Activated CD8-positive, alpha-beta memory T cell treated with anti-CD3 and anti-CD28 coated beads, Interleukin-2, amount 10 ng/mL, durations not matched to agents 7 days and 5 days (primary cell): ENCODE measurements around the gene SPIRE1. TPM values are rescaled to one million over a fixed set of nuclear protein-coding genes. Genes with fewer than 3 reads are reported as not detected.
A peak's percentile ranks its signal among the peaks of the same experiment; 100 is the strongest.
"Not testable (repeated sequence)": the region's sequence is repeated elsewhere in the genome, so short reads cannot be mapped to it uniquely, and the experiment has no call there.

Source experiments
- ATAC-seq: fragments of 150-1000 bp; cut with Tn5 transposase; one replicate; pipeline ENCODE4 v1.10.0; 2021; ENCODE audit warnings: moderate library complexity
- CTCF ChIA-PET: fragments of 350-600 bp; sonication (Branson Sonifier 250); formaldehyde crosslinking; loops from one replicate; lab custom pipeline; 2021; ENCODE audit warnings: antibody characterized with exemption; lab: Charles Lee
- DNase-seq: peaks from one replicate; pipeline ENCODE4 v3.0.0-alpha.2; 2020
- H3K27ac Mint-ChIP-seq: one replicate; pipeline ENCODE4 v1.8.0; 2021; ENCODE audit warnings: mild to moderate bottlenecking, mixed read lengths
- H3K27me3 Mint-ChIP-seq: one replicate; pipeline ENCODE4 v1.8.0; 2021; ENCODE audit warnings: mixed read lengths
- H3K36me3 Mint-ChIP-seq: one replicate; pipeline ENCODE4 v1.8.0; 2021; ENCODE audit warnings: mild to moderate bottlenecking, mixed read lengths
- H3K4me1 Mint-ChIP-seq: one replicate; pipeline ENCODE4 v1.8.0; 2021; ENCODE audit warnings: mixed read lengths
- H3K4me3 Mint-ChIP-seq: one replicate; pipeline ENCODE4 v1.8.0; 2021; ENCODE audit warnings: mild to moderate bottlenecking, moderate library complexity, mixed read lengths
- H3K9me3 Mint-ChIP-seq: one replicate; pipeline ENCODE4 v1.8.0; 2022; ENCODE audit warnings: low read depth, mixed read lengths
- total RNA-seq, 2 experiments: library from RNA; stranded (reverse); gene quantifications; one replicate each; pipeline ENCODE4 v1.2.3, GENCODE V29; 2021

The SPIRE1 gene
- total RNA-seq, 2 experiments from 2014 or later = 3.4 to 9.6 TPM

DNA sequence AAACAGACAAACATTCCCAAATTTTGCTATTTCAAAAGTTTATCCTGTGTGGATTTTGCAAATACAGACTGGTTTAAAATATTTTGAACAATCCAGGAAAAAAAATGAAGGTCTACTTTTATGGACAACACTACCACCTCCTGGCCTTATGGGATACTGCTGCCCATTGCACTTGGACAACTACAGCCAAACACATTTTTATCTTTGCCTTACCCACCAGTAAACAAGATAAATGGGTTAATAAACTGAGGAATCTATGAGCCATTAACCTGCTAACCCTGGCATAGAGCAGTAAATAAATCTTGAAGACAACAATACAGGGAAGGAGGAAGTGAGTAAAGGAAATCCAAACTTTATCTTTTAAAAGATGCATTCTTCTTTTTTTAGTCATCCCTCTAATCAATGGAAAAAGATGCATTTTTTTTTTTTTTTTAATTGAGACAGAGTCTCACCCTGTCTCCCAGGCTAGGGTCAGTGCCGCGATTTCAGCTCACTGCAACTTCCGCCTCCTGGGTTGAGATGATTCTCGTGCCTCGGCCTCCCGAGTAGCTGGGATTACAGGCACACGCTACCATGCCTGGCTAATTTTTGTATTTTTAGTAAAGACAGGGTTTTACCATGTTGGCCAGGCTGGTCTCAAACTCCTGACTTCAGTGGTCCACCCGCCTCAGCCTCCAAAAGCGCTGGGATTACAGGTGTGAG is 2.1 kb upstream of the SPIRE1 start:
- DNase-seq = peak; percentile 60
- no peak overlapping the region for H3K27ac Mint-ChIP-seq
- CTCF ChIA-PET = interaction anchor here (0.7 to 2.5 kb wide), 9 partner anchors 32 to 332 kb away, joined by 3 to 20 read pairs (median 4); partner anchors contain the start of gene AFG3L2
- H3K9me3 Mint-ChIP-seq = no peaks in the 10 kb centered on the region
- peaks cover 20% of the 10 kb centered on the region for H3K27me3 Mint-ChIP-seq
- H3K4me3 Mint-ChIP-seq = no peak overlapping the region
- ATAC-seq = no peak
- H3K36me3 Mint-ChIP-seq = peaks cover 3% of the 10 kb centered on the region
- peaks cover 15% of the 10 kb centered on the region for H3K4me1 Mint-ChIP-seq

DNA sequence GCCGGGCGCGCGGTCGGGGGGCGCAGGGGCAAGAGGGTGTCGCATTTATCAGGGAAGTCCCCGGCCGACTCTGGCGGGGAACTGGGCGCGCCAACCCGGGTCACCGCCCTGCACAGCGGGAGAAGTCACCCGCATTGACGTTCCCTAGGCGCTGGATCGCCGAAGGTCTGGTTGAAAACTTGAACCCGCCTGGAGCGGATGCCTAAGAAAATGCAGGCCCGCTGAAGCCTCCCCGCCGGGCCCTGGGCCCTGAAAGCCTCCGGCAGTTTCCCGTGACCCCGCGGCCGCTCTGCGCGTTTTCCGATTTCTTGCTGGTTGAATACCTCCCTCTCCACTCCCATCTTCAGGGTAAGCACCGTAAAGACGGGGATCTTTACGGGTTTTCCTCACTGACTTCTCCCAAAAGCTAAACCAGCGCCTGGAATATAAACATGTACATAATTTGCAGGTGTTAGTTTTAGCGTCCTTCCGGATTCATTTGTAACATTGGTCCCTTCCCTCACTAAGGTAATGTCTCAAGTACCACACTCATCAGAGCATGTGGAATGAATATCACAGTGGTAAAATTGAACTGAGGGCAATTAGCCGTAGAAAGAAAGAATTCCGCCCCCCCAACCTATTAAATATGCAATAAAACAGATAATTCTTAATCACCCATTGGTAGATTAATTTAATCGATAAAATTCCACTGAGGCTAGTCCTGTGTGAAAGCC is 675 bp upstream of the SPIRE1 start:
- peaks cover 20% of the 10 kb centered on the region for H3K27me3 Mint-ChIP-seq
- CTCF ChIA-PET = interaction anchor here (1.0 to 2.5 kb wide), 6 partner anchors 43 to 282 kb away, joined by 3 to 20 read pairs (median 4); partner anchors contain the start of gene AFG3L2
- H3K4me1 Mint-ChIP-seq = peaks cover 23% of the 10 kb centered on the region
- no peak for ATAC-seq
- peak; percentile 45 for DNase-seq
- H3K27ac Mint-ChIP-seq = no peak overlapping the region
- H3K4me3 Mint-ChIP-seq = peak overlapping the region; percentile 62
- peaks cover 3% of the 10 kb centered on the region for H3K36me3 Mint-ChIP-seq
- no peaks in the 10 kb centered on the region for H3K9me3 Mint-ChIP-seq

DNA sequence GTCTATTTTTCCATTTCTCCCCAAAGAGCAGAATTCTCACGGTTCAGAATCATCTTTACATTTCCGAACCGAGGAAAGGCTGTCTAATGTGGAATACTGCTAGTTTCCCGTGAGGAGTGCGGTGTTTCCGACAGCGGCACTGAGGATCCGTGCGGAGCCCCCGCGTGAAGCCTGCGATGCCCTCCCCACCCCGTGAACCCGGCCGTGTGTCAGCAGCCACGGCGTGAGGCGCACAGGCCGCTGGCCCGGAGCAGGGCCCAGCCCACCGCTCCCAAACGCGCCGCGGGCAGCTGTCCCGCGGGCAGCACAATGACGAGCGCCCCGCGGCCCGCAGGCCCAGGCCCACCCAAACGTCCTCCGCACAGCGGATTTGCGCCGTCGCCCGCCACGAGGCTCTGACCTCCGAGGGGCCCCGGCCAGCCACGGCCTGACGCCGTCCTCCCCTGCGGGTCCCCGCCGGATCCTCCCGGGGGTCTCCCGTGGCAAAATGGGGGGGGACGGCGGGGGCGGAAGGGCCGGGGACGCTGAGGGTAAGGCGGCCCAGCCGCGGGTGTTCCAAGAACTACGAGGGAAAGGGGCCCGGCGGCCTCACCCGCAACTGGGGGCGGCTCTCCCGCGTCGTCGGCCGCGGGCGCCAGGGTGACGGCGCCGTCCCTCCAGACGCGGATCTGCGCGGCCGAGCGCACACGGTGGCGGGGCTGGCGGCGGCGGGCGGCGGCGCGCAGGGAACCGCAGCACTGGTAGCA is 796 bp downstream of the SPIRE1 start:
- CTCF ChIA-PET = interaction anchor here (0.6 to 1.8 kb wide), 3 partner anchors 36 to 266 kb away, joined by 3 to 5 read pairs (median 3); no protein-coding TSS in a partner anchor
- Mint-ChIP-seq H3K4me1 (peaks cover 37% of the 10 kb centered on the region), H3K9me3 (no peaks in the 10 kb centered on the region), H3K27me3 (peaks cover 20% of the 10 kb centered on the region), H3K27ac (no peak overlapping the region), H3K36me3 (peaks cover 3% of the 10 kb centered on the region), H3K4me3 (peak overlapping the region; percentile 72)
- DNase-seq (no peak), ATAC-seq (peak; percentile 63)

DNA sequence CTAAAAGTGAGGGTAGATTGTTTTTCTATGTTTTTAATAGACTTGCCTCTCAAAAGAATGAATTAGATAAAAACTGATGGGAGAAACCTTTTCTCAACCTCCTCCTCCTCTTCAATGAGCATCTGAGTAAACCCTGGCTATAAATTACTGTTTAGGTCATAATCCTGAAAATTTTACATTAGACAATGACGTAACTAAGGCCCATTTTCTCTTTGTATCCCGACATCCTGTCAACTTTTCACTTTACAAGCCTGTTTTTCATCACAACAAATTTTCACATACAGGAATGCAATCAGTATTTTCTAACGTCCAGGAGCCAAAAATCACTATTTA is 1.3 kb downstream of the SPIRE1 start:
- Mint-ChIP-seq H3K9me3 (no peaks in the 10 kb centered on the region), H3K27ac (no peak overlapping the region), H3K27me3 (peaks cover 22% of the 10 kb centered on the region), H3K36me3 (peaks cover 4% of the 10 kb centered on the region), H3K4me1 (peaks cover 41% of the 10 kb centered on the region), H3K4me3 (peak overlapping the region; percentile 72)
- ATAC-seq = no peak
- CTCF ChIA-PET = no interaction called here
- DNase-seq = no peak

DNA sequence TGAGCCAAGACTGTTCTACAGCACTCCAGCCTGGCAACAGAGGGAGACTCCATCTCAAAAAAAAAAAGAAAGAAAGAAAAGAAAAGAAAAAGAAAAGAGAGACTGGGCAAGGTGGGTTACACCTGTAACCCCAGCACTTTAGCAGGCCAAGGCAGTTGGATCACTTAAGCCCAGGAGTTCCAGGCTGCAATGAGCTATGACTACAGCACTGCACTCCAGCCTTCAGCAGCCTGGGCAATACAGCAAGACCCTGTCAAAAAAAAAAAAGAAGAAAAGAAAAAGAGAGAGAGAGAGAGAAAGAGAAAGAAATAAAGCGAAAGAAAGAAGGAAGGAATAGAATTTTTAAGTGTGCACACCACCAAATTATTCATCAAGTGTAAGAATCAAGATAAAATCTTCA is 2.9 kb downstream of the SPIRE1 start:
- CTCF ChIA-PET = no interaction called here
- no peak overlapping the region for H3K27ac Mint-ChIP-seq
- H3K36me3 Mint-ChIP-seq = peaks cover 4% of the 10 kb centered on the region
- H3K27me3 Mint-ChIP-seq = peaks cover 22% of the 10 kb centered on the region
- peaks cover 45% of the 10 kb centered on the region for H3K4me1 Mint-ChIP-seq
- no peaks in the 10 kb centered on the region for H3K9me3 Mint-ChIP-seq
- DNase-seq = no peak
- ATAC-seq = no peak
- H3K4me3 Mint-ChIP-seq = no peak overlapping the region

DNA sequence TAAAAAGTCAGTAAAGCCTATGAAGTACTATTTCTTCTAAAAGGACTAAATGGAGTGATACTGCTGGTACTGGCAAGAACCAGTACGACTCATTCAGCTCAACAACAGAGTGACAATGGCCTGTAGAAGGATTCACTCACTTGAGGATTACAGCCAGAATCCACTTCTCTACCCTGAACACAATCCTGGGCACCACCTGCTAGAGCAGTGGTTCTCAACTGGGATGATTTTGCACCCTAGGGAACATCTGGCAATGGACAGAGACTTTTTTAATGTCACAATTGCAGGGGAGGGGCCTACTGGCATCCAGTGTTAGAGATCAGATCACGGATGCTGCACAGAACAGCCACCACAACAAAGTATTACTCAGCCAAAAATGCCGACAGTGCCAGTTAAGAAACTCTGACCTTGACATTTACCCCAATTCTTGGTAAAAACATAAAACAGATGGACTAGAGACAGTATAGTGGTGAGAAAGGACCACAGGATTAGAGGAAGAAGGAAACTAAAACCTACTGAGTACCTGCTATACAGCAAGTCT is 5.0 kb downstream of the SPIRE1 start:
- peaks cover 4% of the 10 kb centered on the region for H3K36me3 Mint-ChIP-seq
- ATAC-seq = peak; percentile 27
- no peak overlapping the region for H3K4me3 Mint-ChIP-seq
- CTCF ChIA-PET = no interaction called here
- H3K27ac Mint-ChIP-seq = peak overlapping the region; percentile 62
- no peaks in the 10 kb centered on the region for H3K9me3 Mint-ChIP-seq
- peak; percentile 65 for DNase-seq
- H3K27me3 Mint-ChIP-seq = peaks cover 15% of the 10 kb centered on the region
- H3K4me1 Mint-ChIP-seq = peaks cover 44% of the 10 kb centered on the region

DNA sequence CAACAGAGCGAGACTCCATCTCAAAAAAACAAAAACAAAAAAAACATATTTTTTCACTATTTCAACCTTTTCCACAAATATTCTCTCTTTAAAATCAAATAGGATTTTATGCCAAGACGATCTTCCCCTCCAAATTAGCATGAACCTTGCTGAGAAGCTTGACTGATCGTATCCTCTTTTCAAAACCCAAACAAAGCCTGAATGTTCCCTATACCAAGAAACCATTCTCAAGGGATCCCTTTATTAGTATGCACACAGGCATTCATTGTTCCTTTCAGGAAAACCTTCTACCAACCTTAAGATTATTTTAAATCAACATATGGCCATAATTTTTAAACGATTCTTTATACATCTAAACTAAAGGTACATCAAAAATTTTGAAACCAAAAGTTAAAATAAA is 6.3 kb downstream of the SPIRE1 start:
- no peak overlapping the region for H3K4me3 Mint-ChIP-seq
- peaks cover 5% of the 10 kb centered on the region for H3K36me3 Mint-ChIP-seq
- no peaks in the 10 kb centered on the region for H3K9me3 Mint-ChIP-seq
- no peak for DNase-seq
- no peak for ATAC-seq
- H3K27ac Mint-ChIP-seq = no peak overlapping the region
- CTCF ChIA-PET = no interaction called here
- peaks cover 12% of the 10 kb centered on the region for H3K27me3 Mint-ChIP-seq
- H3K4me1 Mint-ChIP-seq = peaks cover 41% of the 10 kb centered on the region

DNA sequence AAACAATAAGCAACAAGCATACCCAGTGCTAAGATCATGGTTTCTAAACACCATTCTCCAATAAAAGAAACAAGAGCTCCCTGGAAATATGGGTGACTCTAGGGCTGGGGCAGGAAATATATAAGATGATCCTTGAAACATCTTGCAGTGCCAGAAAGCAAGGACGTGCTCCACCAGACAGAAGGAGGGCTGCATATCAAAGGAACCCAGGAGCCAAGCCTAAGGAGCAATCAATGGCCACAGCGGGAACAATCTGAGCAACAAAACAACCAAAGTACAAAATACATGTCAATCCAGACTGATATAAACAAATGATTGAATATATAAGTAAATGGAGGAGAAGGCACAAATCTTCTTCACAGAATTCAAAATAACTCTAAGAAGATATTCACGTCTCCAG is 10.1 kb downstream of the SPIRE1 start:
- H3K9me3 Mint-ChIP-seq = no peaks in the 10 kb centered on the region
- H3K27me3 Mint-ChIP-seq = peaks cover 4% of the 10 kb centered on the region
- H3K36me3 Mint-ChIP-seq = peaks cover 3% of the 10 kb centered on the region
- no peak overlapping the region for H3K27ac Mint-ChIP-seq
- CTCF ChIA-PET = no interaction called here
- no peak overlapping the region for H3K4me3 Mint-ChIP-seq
- no peak for DNase-seq
- no peak for ATAC-seq
- peaks cover 15% of the 10 kb centered on the region for H3K4me1 Mint-ChIP-seq

DNA sequence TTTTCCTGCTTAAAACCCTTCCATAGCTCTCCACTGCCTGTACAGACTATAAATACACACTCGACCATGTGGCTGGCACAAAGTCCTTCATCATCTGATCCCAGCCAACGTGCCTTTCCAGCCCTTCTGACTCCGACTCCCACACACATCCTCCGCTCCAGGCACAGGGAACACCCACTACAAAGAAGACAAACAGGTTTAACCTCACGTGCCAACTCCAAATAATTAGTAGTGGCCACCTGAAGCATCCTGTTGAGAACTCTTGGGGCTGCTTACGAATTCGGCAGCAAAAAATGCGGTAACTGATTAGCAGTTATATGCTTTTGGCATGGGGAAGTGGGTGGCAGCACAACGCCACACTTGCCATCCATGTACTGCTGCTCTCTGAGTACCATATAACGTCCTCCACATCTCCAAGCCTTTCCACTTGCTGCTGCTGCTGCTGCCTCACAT is 12.1 kb downstream of the SPIRE1 start:
- ATAC-seq = no peak
- Mint-ChIP-seq H3K27me3 (peaks cover 2% of the 10 kb centered on the region), H3K27ac (no peak overlapping the region), H3K36me3 (peaks cover 1% of the 10 kb centered on the region), H3K9me3 (no peaks in the 10 kb centered on the region), H3K4me1 (no peaks in the 10 kb centered on the region), H3K4me3 (no peak overlapping the region)
- CTCF ChIA-PET = no interaction called here
- DNase-seq = no peak

DNA sequence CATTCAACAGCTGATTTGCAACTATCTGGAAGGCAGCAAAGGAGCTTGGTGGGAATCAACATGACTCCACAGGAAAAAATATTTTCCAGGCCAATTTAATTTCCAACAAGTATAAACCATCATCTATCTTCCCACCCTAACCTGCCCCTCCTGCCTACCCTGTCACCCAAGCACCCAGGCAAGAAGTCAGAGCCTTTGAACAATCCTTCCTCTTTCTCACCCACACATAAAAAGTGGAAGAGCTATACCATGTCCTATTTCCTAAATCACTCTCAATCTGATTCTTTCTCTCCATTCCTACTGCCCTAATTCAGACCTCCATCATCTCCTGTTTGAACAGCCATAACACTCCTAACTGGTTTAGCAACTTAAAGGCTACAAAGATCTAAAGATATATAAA is 12.7 kb downstream of the SPIRE1 start:
- no peak overlapping the region for H3K4me3 Mint-ChIP-seq
- no peaks in the 10 kb centered on the region for H3K9me3 Mint-ChIP-seq
- no peak for ATAC-seq
- peaks cover 1% of the 10 kb centered on the region for H3K36me3 Mint-ChIP-seq
- peaks cover 2% of the 10 kb centered on the region for H3K27me3 Mint-ChIP-seq
- H3K27ac Mint-ChIP-seq = no peak overlapping the region
- CTCF ChIA-PET = no interaction called here
- peaks cover 1% of the 10 kb centered on the region for H3K4me1 Mint-ChIP-seq
- DNase-seq = no peak

DNA sequence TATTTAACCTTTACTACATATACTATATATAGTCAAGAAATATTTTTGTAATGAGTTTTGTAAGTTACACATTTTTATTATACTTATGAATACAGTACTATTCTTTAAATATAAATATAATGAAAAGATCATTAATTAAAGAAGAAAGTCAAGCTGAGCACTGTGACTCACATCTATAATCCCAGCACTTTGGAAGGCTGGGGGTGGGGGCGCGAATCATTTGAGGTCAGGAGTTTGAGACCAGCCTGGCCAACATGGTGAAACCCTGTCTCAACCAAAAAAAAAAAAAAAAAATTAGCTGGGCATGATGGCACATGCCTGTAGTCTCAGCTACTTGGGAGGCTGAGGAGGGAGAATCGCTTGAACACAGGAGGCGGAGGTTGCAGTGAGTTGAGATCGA is 14.2 kb downstream of the SPIRE1 start:
- H3K36me3 Mint-ChIP-seq, H3K4me3 Mint-ChIP-seq, ATAC-seq, H3K27me3 Mint-ChIP-seq, DNase-seq, H3K4me1 Mint-ChIP-seq, H3K27ac Mint-ChIP-seq, H3K9me3 Mint-ChIP-seq: not testable (repeated sequence)
- CTCF ChIA-PET = interaction anchor here (0.6 kb wide), 1 partner anchor 1740 kb away, joined by 3 read pairs; no protein-coding TSS in a partner anchor

DNA sequence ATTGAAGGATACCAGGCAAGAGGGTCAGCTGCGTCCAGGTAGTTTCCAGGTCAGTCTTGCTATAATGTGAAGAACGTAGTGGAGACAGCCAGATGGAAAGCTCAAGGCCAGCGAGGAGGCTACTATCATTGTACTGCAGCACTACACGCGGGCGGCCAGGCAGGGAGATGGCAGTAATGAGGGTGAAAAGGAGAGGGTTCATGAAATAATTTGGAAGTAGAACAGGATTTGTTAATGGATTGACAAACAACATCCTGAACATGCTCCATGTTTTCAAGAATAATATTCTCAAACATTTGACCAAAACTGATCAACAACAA is 17.1 kb downstream of the SPIRE1 start:
- Mint-ChIP-seq H3K4me3 (no peak overlapping the region), H3K27ac (no peak overlapping the region), H3K9me3 (no peaks in the 10 kb centered on the region), H3K4me1 (peaks cover 8% of the 10 kb centered on the region), H3K36me3 (no peaks in the 10 kb centered on the region), H3K27me3 (peaks cover 2% of the 10 kb centered on the region)
- ATAC-seq (no peak), DNase-seq (no peak)
- CTCF ChIA-PET = no interaction called here
